Upper lobe of left lung (tissue), 6 donors: ENCODE results near the gene FNDC3B. TPM values are rescaled to one million over a fixed set of nuclear protein-coding genes. Genes with fewer than 3 reads are reported as not detected.

Source experiments
- ATAC-seq, 2 donors: fragments of 200-7000 bp; cut with Tn5 transposase; one replicate each; pipeline ENCODE4 v1.9.1; 2022; ENCODE audit warnings: mild to moderate bottlenecking in 2 of 2, moderate library complexity in 2 of 2; ENCODE audit not compliant: low FRiP score in 2 of 2
- DNase-seq, 2 donors: peaks; one replicate each; pipeline ENCODE4 v3.0.0-alpha.2; 2019 to 2020
- H3K27ac ChIP-seq, 4 donors: fragments of 200-600 bp; sonication (generic); one replicate each; pipeline ENCODE4 v1.5.1; 2016 to 2019
- H3K27me3 ChIP-seq, 4 donors: fragments of 200-600 bp; sonication (generic); one replicate each; pipeline ENCODE4 v1.5.1; 2017 to 2019
- H3K36me3 ChIP-seq, 4 donors: fragments of 200-600 bp; sonication (generic); one replicate each; pipeline ENCODE4 v1.5.1; 2016 to 2019
- H3K4me1 ChIP-seq, 4 donors: fragments of 200-600 bp; sonication (generic); one replicate each; pipeline ENCODE4 v1.5.1; 2018 to 2019
- H3K4me3 ChIP-seq, 4 donors: fragments of 200-600 bp; sonication (generic); one replicate each; pipeline ENCODE4 v1.5.1; 2017 to 2019; ENCODE audit warnings: mild to moderate bottlenecking in 2 of 4, moderate library complexity in 1 of 4
- H3K9me3 ChIP-seq, 4 donors: fragments of 200-600 bp; sonication (generic); one replicate each; pipeline ENCODE4 v1.5.1; 2018 to 2019
- EP300 ChIP-seq, 4 donors: sonication (generic); formaldehyde crosslinking; IDR thresholded peaks; one replicate each; pipeline ENCODE4 v1.5.1; 2017; ENCODE audit warnings: antibody characterized with exemption in 4 of 4, control low read depth in 2 of 4
- POLR2A ChIP-seq, 4 donors: fragments of 450-650 bp; IDR thresholded peaks; one replicate each; pipeline ENCODE4 v1.5.1; 2016 to 2017; ENCODE audit warnings: antibody characterized with exemption in 4 of 4, mild to moderate bottlenecking in 2 of 4
- POLR2AphosphoS5 ChIP-seq, 2 donors: sonication (generic); formaldehyde crosslinking; IDR thresholded peaks; one replicate each; pipeline ENCODE4 v1.5.1; 2017; ENCODE audit warnings: antibody characterized with exemption in 2 of 2
- WGBS, 2 donors: methylation state at CpG; one replicate each; pipeline ENCODE4 v1.1.5; 2017 to 2018; 5-methylcytosine and 5-hydroxymethylcytosine counted together
- total RNA-seq, 6 donors: library from RNA; depleted of rRNA in 4 of 6; stranded (reverse); fragments of >200 nt in 4 of 6; gene quantifications; one replicate each; pipeline versions ENCODE4 v1.1.0 to v1.2.1, GENCODE V29; 2016 to 2021
- TF ChIP-seq, protein P1 (sequence below), 6 experiments: fragments of 450-650 bp in 4 of 6; fragments of 200-600 bp in 2 of 6; sonication (generic) in 2 of 6; IDR thresholded peaks; one replicate each; pipeline ENCODE4 v1.5.1; 2016 to 2019; ENCODE audit warnings: antibody characterized with exemption in 6 of 6
- donor health status: DM: no; HTN: no; CAD: no; lungs with moderate emphysema.
- donor health status: DM: no; HTN: yes; CAD: no; lungs with severe emphysema.

The FNDC3B gene
- total RNA-seq, 6 donors from 2014 or later, result 73.3 to 167 (median 119) TPM

DNA sequence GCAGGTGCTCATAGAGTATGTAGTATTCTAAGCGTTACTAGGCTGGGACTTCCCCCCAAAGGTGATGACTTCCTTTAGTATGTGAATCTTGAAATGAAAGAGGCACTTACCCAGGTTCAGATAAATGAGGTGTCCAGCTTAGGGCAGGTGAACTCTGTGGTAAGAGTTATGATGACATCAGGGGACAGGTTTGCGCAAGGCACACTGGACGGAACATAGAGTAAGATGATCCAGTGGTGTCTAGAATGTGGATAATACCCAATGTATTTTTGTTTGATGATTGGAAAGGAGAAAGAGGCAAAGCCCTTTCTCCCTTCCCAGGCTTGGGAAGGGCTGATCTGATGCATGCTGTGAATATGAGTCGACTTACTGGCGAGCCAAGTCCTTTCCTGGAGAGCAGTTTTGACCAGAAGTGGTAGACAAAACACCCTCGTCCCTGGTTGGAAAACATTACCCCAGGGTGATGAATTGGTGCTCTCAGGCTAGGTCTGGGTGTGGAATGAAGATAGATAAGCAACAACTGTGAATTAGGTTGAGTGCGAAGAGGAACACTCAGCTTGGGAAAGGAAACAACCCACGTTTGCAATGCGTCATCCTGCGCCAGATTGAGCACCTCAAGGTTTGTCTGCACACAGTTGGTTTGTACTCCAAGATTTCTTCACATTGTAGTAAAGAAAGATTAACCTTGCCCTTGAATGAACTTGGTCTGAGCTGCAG, 284.7 kb downstream of the FNDC3B start:
- no peak for TF ChIP-seq POLR2A (IDR thresholded peaks at IDR 0.05)
- TF ChIP-seq EP300 (IDR thresholded peaks at IDR 0.05), result no peak
- TF ChIP-seq, protein P1, sequence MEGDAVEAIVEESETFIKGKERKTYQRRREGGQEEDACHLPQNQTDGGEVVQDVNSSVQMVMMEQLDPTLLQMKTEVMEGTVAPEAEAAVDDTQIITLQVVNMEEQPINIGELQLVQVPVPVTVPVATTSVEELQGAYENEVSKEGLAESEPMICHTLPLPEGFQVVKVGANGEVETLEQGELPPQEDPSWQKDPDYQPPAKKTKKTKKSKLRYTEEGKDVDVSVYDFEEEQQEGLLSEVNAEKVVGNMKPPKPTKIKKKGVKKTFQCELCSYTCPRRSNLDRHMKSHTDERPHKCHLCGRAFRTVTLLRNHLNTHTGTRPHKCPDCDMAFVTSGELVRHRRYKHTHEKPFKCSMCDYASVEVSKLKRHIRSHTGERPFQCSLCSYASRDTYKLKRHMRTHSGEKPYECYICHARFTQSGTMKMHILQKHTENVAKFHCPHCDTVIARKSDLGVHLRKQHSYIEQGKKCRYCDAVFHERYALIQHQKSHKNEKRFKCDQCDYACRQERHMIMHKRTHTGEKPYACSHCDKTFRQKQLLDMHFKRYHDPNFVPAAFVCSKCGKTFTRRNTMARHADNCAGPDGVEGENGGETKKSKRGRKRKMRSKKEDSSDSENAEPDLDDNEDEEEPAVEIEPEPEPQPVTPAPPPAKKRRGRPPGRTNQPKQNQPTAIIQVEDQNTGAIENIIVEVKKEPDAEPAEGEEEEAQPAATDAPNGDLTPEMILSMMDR (IDR thresholded peaks at IDR 0.05), result no peak
- TF ChIP-seq POLR2AphosphoS5 (IDR thresholded peaks at IDR 0.05), result peak in 1 of 2 donors; percentile 3
- no peaks in the 10 kb centered on the region for H3K27me3 ChIP-seq
- no peaks in the 10 kb centered on the region for H3K9me3 ChIP-seq
- no peak overlapping the region for H3K4me3 ChIP-seq
- peaks cover 4 to 28% (median 15%) of the 10 kb centered on the region in 4 donors for H3K4me1 ChIP-seq
- ATAC-seq, result peak in 1 of 2 donors; percentile 37
- H3K27ac ChIP-seq, result peak overlapping the region in 2 of 4 donors; percentile 12 to 17
- H3K36me3 ChIP-seq, result peaks cover 0 to 62% (median 15%) of the 10 kb centered on the region in 4 donors
- whole genome bisulfite sequencing, 2 donors, result 66 to 76% methylated on average over 9 to 10 of the region's 10 CpGs
- peak in 1 of 2 donors; percentile 56 for DNase-seq

DNA sequence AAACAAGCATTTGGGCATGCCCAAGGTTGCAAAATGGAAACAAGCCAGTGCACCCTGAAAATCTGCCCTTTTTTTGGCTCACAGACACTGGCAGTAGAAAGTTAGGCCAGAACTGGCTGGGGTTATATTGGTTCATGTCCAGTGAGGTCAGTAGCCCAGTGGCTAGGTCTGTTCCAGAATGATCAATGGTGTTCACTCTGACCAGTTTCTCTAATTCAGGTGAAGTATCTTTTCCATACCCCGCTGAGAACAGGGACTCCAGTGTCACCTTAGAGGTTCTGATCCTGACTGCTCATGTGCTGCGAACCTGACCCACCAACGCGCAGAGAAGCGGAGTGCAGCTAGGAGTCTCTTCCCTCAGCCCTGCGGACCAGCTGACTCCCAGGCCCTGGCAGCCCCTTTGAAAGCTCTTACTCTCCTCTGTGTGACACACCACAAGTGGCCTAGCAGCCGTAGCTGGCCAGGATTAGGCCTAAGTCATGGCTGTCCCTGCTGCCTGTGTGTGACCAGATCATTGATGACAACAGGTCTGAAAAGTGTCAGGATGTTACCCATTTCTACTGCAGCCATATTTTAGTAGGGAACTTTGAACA, 285.3 kb downstream of the FNDC3B start:
- peaks cover 4 to 27% (median 14%) of the 10 kb centered on the region in 4 donors for H3K4me1 ChIP-seq
- no peak for DNase-seq
- no peak overlapping the region for H3K4me3 ChIP-seq
- H3K27me3 ChIP-seq, result no peaks in the 10 kb centered on the region
- no peak for ATAC-seq
- 97 to 98% methylated on average over 6 to 7 of the region's 7 CpGs for WGBS, 2 donors
- TF ChIP-seq POLR2AphosphoS5 (IDR thresholded peaks at IDR 0.05), result no peak
- TF ChIP-seq, protein P1 (IDR thresholded peaks at IDR 0.05), result no peak
- no peak for TF ChIP-seq EP300 (IDR thresholded peaks at IDR 0.05)
- TF ChIP-seq POLR2A (IDR thresholded peaks at IDR 0.05), result no peak
- H3K36me3 ChIP-seq, result peaks cover 0 to 62% (median 21%) of the 10 kb centered on the region in 4 donors
- peak overlapping the region in 2 of 4 donors; percentile 12 to 27 for H3K27ac ChIP-seq
- no peaks in the 10 kb centered on the region for H3K9me3 ChIP-seq

DNA sequence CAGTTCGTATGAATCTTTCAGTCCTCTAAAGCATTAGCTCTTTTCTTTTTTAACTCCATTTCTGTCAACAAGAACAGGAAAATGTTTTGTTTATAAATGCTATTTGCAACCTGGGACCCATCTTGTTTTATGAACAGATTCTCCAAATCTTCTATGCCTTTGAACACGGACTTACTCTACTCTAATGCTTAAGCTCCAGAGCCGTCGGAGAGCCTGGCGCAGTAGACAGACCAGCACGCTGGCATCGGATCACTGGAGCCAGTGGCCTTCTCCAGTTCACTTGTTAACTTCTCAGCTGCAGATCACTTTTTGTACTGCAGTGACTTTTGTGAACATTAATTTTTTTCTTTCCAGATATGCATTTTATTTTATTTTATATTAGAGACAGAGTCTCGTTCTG, 286.1 kb downstream of the FNDC3B start:
- DNase-seq, result no peak
- no peak for TF ChIP-seq POLR2AphosphoS5 (IDR thresholded peaks at IDR 0.05)
- no peak for TF ChIP-seq POLR2A (IDR thresholded peaks at IDR 0.05)
- TF ChIP-seq EP300 (IDR thresholded peaks at IDR 0.05), result no peak
- TF ChIP-seq, protein P1 (IDR thresholded peaks at IDR 0.05), result no peak
- H3K4me3 ChIP-seq, result no peak overlapping the region
- peaks cover 4 to 20% (median 9%) of the 10 kb centered on the region in 4 donors for H3K4me1 ChIP-seq
- H3K36me3 ChIP-seq, result peaks cover 0 to 65% (median 24%) of the 10 kb centered on the region in 4 donors
- 83 to 88% methylated on average over 8 of the region's 8 CpGs for WGBS, 2 donors
- H3K27ac ChIP-seq, result no peak overlapping the region
- no peaks in the 10 kb centered on the region for H3K9me3 ChIP-seq
- H3K27me3 ChIP-seq, result no peaks in the 10 kb centered on the region
- no peak for ATAC-seq

DNA sequence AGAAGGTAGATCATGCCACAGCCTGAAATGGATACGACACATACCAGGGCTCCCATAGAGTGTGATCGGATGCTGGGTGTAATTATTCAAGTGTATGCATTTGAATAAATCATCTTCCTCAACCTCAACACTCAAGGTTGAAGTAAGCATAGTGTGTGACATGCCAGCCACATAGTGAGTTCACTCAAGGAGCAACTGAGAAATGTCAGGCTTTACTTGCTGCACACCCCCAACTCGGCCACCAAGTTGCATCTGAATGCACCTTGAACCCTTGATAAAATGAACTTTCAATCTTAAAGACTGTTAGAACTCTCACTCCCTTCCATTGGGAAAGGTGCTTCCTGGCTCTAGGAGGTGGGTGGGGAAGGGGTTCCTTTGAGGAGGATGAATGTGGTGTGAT, 287.6 kb downstream of the FNDC3B start:
- H3K4me3 ChIP-seq, result no peak overlapping the region
- H3K4me1 ChIP-seq, result peaks cover 0 to 12% (median 4%) of the 10 kb centered on the region in 4 donors
- no peaks in the 10 kb centered on the region for H3K9me3 ChIP-seq
- H3K27me3 ChIP-seq, result no peaks in the 10 kb centered on the region
- ATAC-seq, result no peak
- H3K27ac ChIP-seq, result no peak overlapping the region
- no peak for DNase-seq
- peaks cover 0 to 78% (median 36%) of the 10 kb centered on the region in 4 donors for H3K36me3 ChIP-seq
- TF ChIP-seq, protein P1 (IDR thresholded peaks at IDR 0.05), result no peak
- no peak for TF ChIP-seq EP300 (IDR thresholded peaks at IDR 0.05)
- TF ChIP-seq POLR2A (IDR thresholded peaks at IDR 0.05), result no peak
- TF ChIP-seq POLR2AphosphoS5 (IDR thresholded peaks at IDR 0.05), result no peak
- 95 to 97% methylated on average over 3 of the region's 3 CpGs for WGBS, 2 donors
